ENCODE measurements around the gene SLC43A1. TPM values are rescaled to one million over a fixed set of nuclear protein-coding genes. Genes with fewer than 3 reads are reported as not detected.
"Not testable (repeated sequence)": the region's sequence is repeated elsewhere in the genome, so short reads cannot be mapped to it uniquely, and the experiment has no call there.

The SLC43A1 gene
- total RNA-seq, 2 experiments from 2014 or later = 24.6 to 25.8 TPM

GRCh38 chr11:57543593-57543992 lies 28.1 kb upstream of the SLC43A1 start:
- no peak overlapping the region for H3K4me3 Mint-ChIP-seq
- ATAC-seq = no peak
- no peak overlapping the region for H3K27ac Mint-ChIP-seq
- no peaks in the 10 kb centered on the region for H3K27me3 Mint-ChIP-seq
- peaks cover 10% of the 10 kb centered on the region for H3K36me3 Mint-ChIP-seq
- H3K9me3 Mint-ChIP-seq (ENCODE audit: low read depth) = no peaks in the 10 kb centered on the region
- peaks cover 15% of the 10 kb centered on the region for H3K4me1 Mint-ChIP-seq
- CTCF ChIA-PET = interaction anchor here (1.2 to 1.5 kb wide), 2 partner anchors 50 to 87 kb away, joined by 3 read pairs; no protein-coding TSS in a partner anchor
- DNase-seq = no peak

- Mint-ChIP-seq H3K27ac (peak overlapping the region; percentile 34), H3K4me3 (no peak overlapping the region), H3K36me3 (peaks cover 7% of the 10 kb centered on the region), H3K9me3 (ENCODE audit: low read depth) (no peaks in the 10 kb centered on the region), H3K4me1 (peaks cover 6% of the 10 kb centered on the region), H3K27me3 (no peaks in the 10 kb centered on the region)
- DNase-seq (no peak), ATAC-seq (no peak)
- CTCF ChIA-PET = interaction anchor here (1.5 kb wide), 1 partner anchor 49 kb away, joined by 3 read pairs; no protein-coding TSS in a partner anchor
These were observed 27.1 kb upstream of the SLC43A1 start for GRCh38 chr11:57542582-57542981.

- peaks cover 7% of the 10 kb centered on the region for H3K36me3 Mint-ChIP-seq
- no peak overlapping the region for H3K27ac Mint-ChIP-seq
- no peak for DNase-seq
- no peak overlapping the region for H3K4me3 Mint-ChIP-seq
- no peaks in the 10 kb centered on the region for H3K4me1 Mint-ChIP-seq
- no peaks in the 10 kb centered on the region for H3K9me3 Mint-ChIP-seq (ENCODE audit: low read depth)
- no peaks in the 10 kb centered on the region for H3K27me3 Mint-ChIP-seq
- no peak for ATAC-seq
- CTCF ChIA-PET = interaction anchor here (1.3 kb wide), 1 partner anchor 11 kb away, joined by 3 read pairs; no protein-coding TSS in a partner anchor
These were observed 25.7 kb upstream of the SLC43A1 start for GRCh38 chr11:57541169-57541568.

GRCh38 chr11:57539342-57539741 lies 23.8 kb upstream of the SLC43A1 start:
- Mint-ChIP-seq H3K4me3 (no peak overlapping the region), H3K9me3 (ENCODE audit: low read depth) (no peaks in the 10 kb centered on the region), H3K4me1 (no peaks in the 10 kb centered on the region), H3K36me3 (peaks cover 12% of the 10 kb centered on the region), H3K27me3 (no peaks in the 10 kb centered on the region), H3K27ac (no peak overlapping the region)
- no peak for DNase-seq
- CTCF ChIA-PET = interaction anchor here (0.9 to 2.0 kb wide), 3 partner anchors 8 to 46 kb away, joined by 3 to 4 read pairs (median 3); no protein-coding TSS in a partner anchor
- no peak for ATAC-seq

GRCh38 chr11:57536947-57537619 lies 21.6 kb upstream of the SLC43A1 start, which contains the start of gene SMTNL1:
Gene SMTNL1, plus strand, starts transcription at chr11:57537595. Its CDS starts 5,048 bp downstream, at chr11:57542643.
- Mint-ChIP-seq H3K9me3 (ENCODE audit: low read depth) (no peaks in the 10 kb centered on the region), H3K27me3 (no peaks in the 10 kb centered on the region), H3K4me3 (no peak within 1 kb of the TSS), H3K4me1 (peaks cover under 1% of the 10 kb centered on the region), H3K36me3 (peaks cover 15% of the 10 kb centered on the region), H3K27ac (no peak within 1 kb of the TSS)
- CTCF ChIA-PET = interaction anchor here (0.9 to 2.6 kb wide), 4 partner anchors 10 to 108 kb away, joined by 3 to 10 read pairs (median 4); no protein-coding TSS in a partner anchor
- DNase-seq (no peak), ATAC-seq (no peak)

GRCh38 chr11:57534449-57534848 lies 18.9 kb upstream of the SLC43A1 start:
- not testable (repeated sequence) for H3K9me3 Mint-ChIP-seq (ENCODE audit: low read depth); H3K27me3 Mint-ChIP-seq; ATAC-seq; DNase-seq; H3K36me3 Mint-ChIP-seq; H3K4me3 Mint-ChIP-seq; H3K27ac Mint-ChIP-seq
- CTCF ChIA-PET = interaction anchor here (0.8 to 2.1 kb wide), 6 partner anchors 16 to 199 kb away, joined by 3 to 6 read pairs (median 4); partner anchors contain the start of gene SSRP1
- H3K4me1 Mint-ChIP-seq = peaks cover 21% of the 10 kb centered on the region

- Mint-ChIP-seq H3K27me3 (no peaks in the 10 kb centered on the region), H3K27ac (peak within 1 kb of the TSS; percentile 79), H3K9me3 (ENCODE audit: low read depth) (no peaks in the 10 kb centered on the region), H3K4me1 (peaks cover 41% of the 10 kb centered on the region), H3K4me3 (peak within 1 kb of the TSS; percentile 77), H3K36me3 (peaks cover 13% of the 10 kb centered on the region)
- CTCF ChIA-PET = interaction anchor here (0.9 to 10.5 kb wide), 6 partner anchors 15 to 270 kb away, joined by 3 to 247 read pairs (median 93); partner anchors contain the start of genes RTN4RL2 and SLC43A1
- DNase-seq (peak; percentile 97), ATAC-seq (peak; percentile 97)
These were observed 15.3 kb upstream of the SLC43A1 start, which contains the start of gene TIMM10 for GRCh38 chr11:57530596-57531507. Gene TIMM10, minus strand, starts transcription at chr11:57530754. Its CDS starts 565 bp downstream, at chr11:57530189.

GRCh38 chr11:57530215-57530595 lies 14.7 kb upstream of the SLC43A1 start:
- Mint-ChIP-seq H3K4me3 (peak overlapping the region; percentile 77), H3K36me3 (peaks cover 14% of the 10 kb centered on the region), H3K4me1 (peaks cover 41% of the 10 kb centered on the region), H3K27me3 (no peaks in the 10 kb centered on the region), H3K9me3 (ENCODE audit: low read depth) (no peaks in the 10 kb centered on the region), H3K27ac (peak overlapping the region; percentile 79)
- CTCF ChIA-PET = interaction anchor here (0.8 to 10.5 kb wide), 8 partner anchors 14 to 271 kb away, joined by 3 to 247 read pairs (median 42); partner anchors contain the start of genes RTN4RL2 and SLC43A1
- DNase-seq (no peak), ATAC-seq (no peak)

GRCh38 chr11:57529012-57529411 lies 13.5 kb upstream of the SLC43A1 start:
- Mint-ChIP-seq H3K4me3 (no peak overlapping the region), H3K9me3 (ENCODE audit: low read depth) (no peaks in the 10 kb centered on the region), H3K36me3 (peaks cover 17% of the 10 kb centered on the region), H3K4me1 (peaks cover 41% of the 10 kb centered on the region), H3K27ac (peak overlapping the region; percentile 10), H3K27me3 (no peaks in the 10 kb centered on the region)
- CTCF ChIA-PET = interaction anchor here (0.9 to 10.5 kb wide), 10 partner anchors 13 to 208 kb away, joined by 3 to 247 read pairs (median 8); partner anchors contain the start of genes RTN4RL2 and SLC43A1
- no peak for DNase-seq
- no peak for ATAC-seq

- Mint-ChIP-seq H3K4me1 (peaks cover 40% of the 10 kb centered on the region), H3K9me3 (ENCODE audit: low read depth) (no peaks in the 10 kb centered on the region), H3K27me3 (no peaks in the 10 kb centered on the region), H3K36me3 (peaks cover 14% of the 10 kb centered on the region), H3K4me3 (no peak overlapping the region), H3K27ac (peak overlapping the region; percentile 49)
- ATAC-seq = no peak
- DNase-seq = peak; percentile 81
- CTCF ChIA-PET = interaction anchor here (0.6 to 10.5 kb wide), 28 partner anchors 10 to 192 kb away, joined by 3 to 247 read pairs (median 6); partner anchors contain the start of genes MED19, RTN4RL2, SLC43A1 and SMTNL1
These were observed 11.6 kb upstream of the SLC43A1 start for GRCh38 chr11:57527056-57527631.

GRCh38 chr11:57523419-57523818 lies 7.9 kb upstream of the SLC43A1 start:
- Mint-ChIP-seq H3K27ac (no peak overlapping the region), H3K9me3 (ENCODE audit: low read depth) (no peaks in the 10 kb centered on the region), H3K4me3 (no peak overlapping the region), H3K4me1 (peaks cover 12% of the 10 kb centered on the region), H3K27me3 (no peaks in the 10 kb centered on the region), H3K36me3 (peaks cover 15% of the 10 kb centered on the region)
- ATAC-seq (no peak), DNase-seq (no peak)
- CTCF ChIA-PET = interaction anchor here (2.2 to 10.5 kb wide), 4 partner anchors 7 to 64 kb away, joined by 5 to 247 read pairs (median 142); partner anchors contain the start of genes RTN4RL2 and SLC43A1

- H3K4me1 Mint-ChIP-seq = peaks cover 2% of the 10 kb centered on the region
- no peaks in the 10 kb centered on the region for H3K9me3 Mint-ChIP-seq (ENCODE audit: low read depth)
- H3K27me3 Mint-ChIP-seq = no peaks in the 10 kb centered on the region
- CTCF ChIA-PET = interaction anchor here (0.9 to 1.4 kb wide), 5 partner anchors 16 to 64 kb away, joined by 3 to 13 read pairs (median 3); no protein-coding TSS in a partner anchor
- ATAC-seq = no peak
- peaks cover 10% of the 10 kb centered on the region for H3K36me3 Mint-ChIP-seq
- DNase-seq = no peak
- no peak overlapping the region for H3K27ac Mint-ChIP-seq
- H3K4me3 Mint-ChIP-seq = no peak overlapping the region
These were observed 5.6 kb upstream of the SLC43A1 start for GRCh38 chr11:57521116-57521515.

All from activated CD8-positive, alpha-beta memory T cell treated with anti-CD3 and anti-CD28 coated beads, Interleukin-2, amount 10 ng/mL, durations not matched to agents 7 days and 5 days (primary cell).